ENCODE measurements around the gene NEURL2. TPM values are rescaled to one million over a fixed set of nuclear protein-coding genes. Genes with fewer than 3 reads are reported as not detected.

The NEURL2 gene
- total and polyA plus RNA-seq, 4 donors = 3.7 to 14.5 (median 5.2) TPM

DNA sequence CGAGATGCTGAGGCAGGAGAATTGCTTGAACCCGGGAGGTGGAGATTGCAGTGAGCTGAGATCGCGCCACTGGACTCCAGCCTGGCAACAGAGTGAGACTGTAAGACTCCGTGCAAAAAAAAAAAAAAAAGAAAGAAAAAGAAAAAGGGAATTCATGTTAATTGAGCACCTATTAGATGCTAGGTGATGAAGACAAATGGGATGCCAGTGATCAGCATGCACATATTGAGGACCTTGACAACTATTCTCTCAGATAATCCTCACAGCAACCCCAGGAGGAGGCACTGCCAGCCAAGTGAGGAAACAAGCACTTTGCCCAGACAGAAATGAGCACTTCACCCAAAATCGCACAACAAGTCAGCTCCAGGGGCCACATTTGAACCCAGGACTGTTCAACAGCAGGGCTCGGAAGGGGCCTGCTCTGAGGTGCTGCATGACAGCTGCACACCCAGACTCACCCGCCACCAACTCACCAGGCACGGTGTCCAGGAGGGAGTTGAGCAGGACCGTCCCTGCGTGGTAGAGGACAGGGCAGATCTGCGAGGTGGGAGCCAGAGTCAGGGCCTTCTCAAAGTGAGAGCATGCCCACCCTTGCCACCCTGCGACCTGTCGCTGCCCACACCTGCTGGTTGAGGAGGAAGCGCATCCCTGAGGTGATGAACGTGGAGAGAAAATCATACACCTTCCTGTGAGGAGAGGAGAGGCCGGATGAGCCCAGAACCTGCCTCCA lies 16.4 kb upstream of the NEURL2 start:
- DNase-seq (ENCODE audit: low spot score) = no peak
- TF ChIP-seq NR2F2 (IDR thresholded peaks at IDR 0.05) = no peak
- no peak for TF ChIP-seq RXRA (IDR thresholded peaks at IDR 0.05)
- TF ChIP-seq, protein P1, sequence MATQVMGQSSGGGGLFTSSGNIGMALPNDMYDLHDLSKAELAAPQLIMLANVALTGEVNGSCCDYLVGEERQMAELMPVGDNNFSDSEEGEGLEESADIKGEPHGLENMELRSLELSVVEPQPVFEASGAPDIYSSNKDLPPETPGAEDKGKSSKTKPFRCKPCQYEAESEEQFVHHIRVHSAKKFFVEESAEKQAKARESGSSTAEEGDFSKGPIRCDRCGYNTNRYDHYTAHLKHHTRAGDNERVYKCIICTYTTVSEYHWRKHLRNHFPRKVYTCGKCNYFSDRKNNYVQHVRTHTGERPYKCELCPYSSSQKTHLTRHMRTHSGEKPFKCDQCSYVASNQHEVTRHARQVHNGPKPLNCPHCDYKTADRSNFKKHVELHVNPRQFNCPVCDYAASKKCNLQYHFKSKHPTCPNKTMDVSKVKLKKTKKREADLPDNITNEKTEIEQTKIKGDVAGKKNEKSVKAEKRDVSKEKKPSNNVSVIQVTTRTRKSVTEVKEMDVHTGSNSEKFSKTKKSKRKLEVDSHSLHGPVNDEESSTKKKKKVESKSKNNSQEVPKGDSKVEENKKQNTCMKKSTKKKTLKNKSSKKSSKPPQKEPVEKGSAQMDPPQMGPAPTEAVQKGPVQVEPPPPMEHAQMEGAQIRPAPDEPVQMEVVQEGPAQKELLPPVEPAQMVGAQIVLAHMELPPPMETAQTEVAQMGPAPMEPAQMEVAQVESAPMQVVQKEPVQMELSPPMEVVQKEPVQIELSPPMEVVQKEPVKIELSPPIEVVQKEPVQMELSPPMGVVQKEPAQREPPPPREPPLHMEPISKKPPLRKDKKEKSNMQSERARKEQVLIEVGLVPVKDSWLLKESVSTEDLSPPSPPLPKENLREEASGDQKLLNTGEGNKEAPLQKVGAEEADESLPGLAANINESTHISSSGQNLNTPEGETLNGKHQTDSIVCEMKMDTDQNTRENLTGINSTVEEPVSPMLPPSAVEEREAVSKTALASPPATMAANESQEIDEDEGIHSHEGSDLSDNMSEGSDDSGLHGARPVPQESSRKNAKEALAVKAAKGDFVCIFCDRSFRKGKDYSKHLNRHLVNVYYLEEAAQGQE (IDR thresholded peaks at IDR 0.05) = no peak
- TF ChIP-seq, protein P2, sequence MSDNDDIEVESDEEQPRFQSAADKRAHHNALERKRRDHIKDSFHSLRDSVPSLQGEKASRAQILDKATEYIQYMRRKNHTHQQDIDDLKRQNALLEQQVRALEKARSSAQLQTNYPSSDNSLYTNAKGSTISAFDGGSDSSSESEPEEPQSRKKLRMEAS (IDR thresholded peaks at IDR 0.05) = no peak
- Histone ChIP-seq H3K4me3 (ENCODE audit: low read depth in 1 of 3, low read length in 3 of 3) (no peak overlapping the region), H3K4me1 (ENCODE audit: control insufficient read depth in 4 of 4, insufficient read depth in 4 of 4, low read length in 3 of 4) (peaks cover 0 to 3% (median 0%) of the 10 kb centered on the region in 4 donors), H3K36me3 (ENCODE audit: control insufficient read depth in 4 of 4, insufficient read depth in 3 of 4, low read depth in 1 of 4, low read length in 3 of 4) (no peaks in the 10 kb centered on the region), H3K9ac (ENCODE audit: low read depth in 1 of 2, low read length in 2 of 2) (no peak overlapping the region), H3K27me3 (ENCODE audit: control insufficient read depth in 4 of 4, insufficient read depth in 4 of 4, low read length in 3 of 4) (no peaks in the 10 kb centered on the region), H3K27ac (ENCODE audit: low read depth in 1 of 2, low read length in 2 of 2) (no peak overlapping the region), H3K9me3 (ENCODE audit: control insufficient read depth in 4 of 4, low read length in 3 of 4) (no peaks in the 10 kb centered on the region)
- 95% methylated on average over 17 of the region's 17 CpGs for WGBS

DNA sequence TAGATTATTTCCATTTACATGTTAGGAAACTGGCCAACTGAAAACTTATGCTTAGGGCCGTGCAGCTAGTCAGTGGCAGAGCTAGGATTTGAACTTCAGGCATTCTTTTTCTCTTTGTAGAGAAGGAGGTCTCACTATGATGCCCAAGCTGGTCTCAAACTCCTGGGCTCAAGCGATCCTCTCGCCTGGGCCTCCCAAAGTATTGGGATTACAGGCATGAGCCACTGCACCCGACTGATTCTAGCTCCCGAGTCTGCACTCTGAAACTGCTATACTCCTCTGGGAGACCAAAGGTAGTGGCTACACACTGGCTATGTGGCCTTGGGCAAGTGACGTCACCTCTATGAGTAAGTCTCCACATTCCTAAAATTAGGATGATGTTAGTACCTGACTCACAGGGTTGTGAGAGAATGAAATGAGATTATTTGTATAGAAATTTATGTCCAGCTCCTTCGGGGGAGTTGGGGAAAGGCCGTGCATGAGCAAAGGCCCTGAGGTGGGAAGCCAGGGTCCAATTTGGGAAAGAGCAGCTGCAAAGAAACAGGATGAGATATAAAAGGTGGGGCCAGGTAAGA lies 14.6 kb upstream of the NEURL2 start:
- Histone ChIP-seq H3K9ac (ENCODE audit: low read depth in 1 of 2, low read length in 2 of 2) (no peak overlapping the region), H3K36me3 (ENCODE audit: control insufficient read depth in 4 of 4, insufficient read depth in 3 of 4, low read depth in 1 of 4, low read length in 3 of 4) (no peaks in the 10 kb centered on the region), H3K9me3 (ENCODE audit: control insufficient read depth in 4 of 4, low read length in 3 of 4) (no peaks in the 10 kb centered on the region), H3K27me3 (ENCODE audit: control insufficient read depth in 4 of 4, insufficient read depth in 4 of 4, low read length in 3 of 4) (no peaks in the 10 kb centered on the region), H3K4me1 (ENCODE audit: control insufficient read depth in 4 of 4, insufficient read depth in 4 of 4, low read length in 3 of 4) (no peaks in the 10 kb centered on the region), H3K4me3 (ENCODE audit: low read depth in 1 of 3, low read length in 3 of 3) (no peak overlapping the region), H3K27ac (ENCODE audit: low read depth in 1 of 2, low read length in 2 of 2) (no peak overlapping the region)
- 92% methylated on average over 8 of the region's 8 CpGs for WGBS
- TF ChIP-seq RXRA (IDR thresholded peaks at IDR 0.05) (no peak), GABPA (IDR thresholded peaks at IDR 0.05 in 1 of 2, conservative IDR thresholded peaks at IDR 0.05 in 1 of 2) (no peak), YY1 (IDR thresholded peaks at IDR 0.05) (no peak)
- TF ChIP-seq, protein P3, sequence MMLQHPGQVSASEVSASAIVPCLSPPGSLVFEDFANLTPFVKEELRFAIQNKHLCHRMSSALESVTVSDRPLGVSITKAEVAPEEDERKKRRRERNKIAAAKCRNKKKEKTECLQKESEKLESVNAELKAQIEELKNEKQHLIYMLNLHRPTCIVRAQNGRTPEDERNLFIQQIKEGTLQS (IDR thresholded peaks at IDR 0.05) = no peak
- no peak for DNase-seq (ENCODE audit: low spot score)

DNA sequence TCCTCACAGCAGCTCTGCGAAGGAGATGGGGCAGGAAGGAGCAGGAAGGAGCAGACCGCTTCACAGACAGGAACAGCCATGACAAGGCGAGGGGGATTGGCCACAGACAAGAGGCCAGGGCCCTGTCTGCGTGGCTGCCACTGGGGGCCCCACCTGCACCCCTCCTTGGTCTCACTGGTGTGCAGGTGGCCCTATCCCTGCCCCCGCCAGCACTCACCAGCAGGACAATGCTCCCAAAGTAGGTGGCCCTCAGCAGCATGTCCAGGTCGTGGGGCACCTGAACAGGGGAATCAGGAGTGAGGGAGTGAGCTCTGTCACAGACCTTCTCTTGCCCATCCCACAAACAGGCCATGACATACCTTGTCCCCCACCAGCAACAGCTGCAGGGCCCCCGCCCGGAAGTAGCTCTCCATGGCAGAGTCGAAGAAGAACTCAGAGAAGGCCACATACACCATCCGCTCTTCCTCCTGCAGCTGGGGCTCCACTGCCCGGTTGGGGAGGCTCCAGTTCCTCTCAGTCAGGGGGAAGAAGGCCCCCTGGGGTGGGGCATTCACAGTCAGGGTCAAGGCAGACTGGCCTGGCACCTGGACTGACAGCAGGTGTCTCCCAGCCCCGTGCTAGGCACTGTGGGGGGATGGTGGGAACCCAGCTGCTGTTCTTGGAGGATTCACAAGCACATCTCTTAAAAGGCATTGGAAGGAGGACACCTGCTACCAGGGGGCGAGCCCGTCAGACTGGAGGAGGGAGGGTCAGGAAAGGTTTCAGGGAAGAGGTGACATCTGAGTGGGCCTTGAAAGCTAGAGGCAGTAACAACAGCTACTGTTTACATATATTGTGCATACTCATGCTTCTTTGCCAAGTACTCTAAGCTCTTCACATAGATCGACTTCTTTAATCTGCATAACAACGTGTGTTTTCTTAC lies 13.8 kb upstream of the NEURL2 start:
- no peak overlapping the region for H3K4me3 ChIP-seq (ENCODE audit: low read depth in 1 of 3, low read length in 3 of 3)
- 85% methylated on average over 16 of the region's 16 CpGs for WGBS
- H3K9me3 ChIP-seq (ENCODE audit: control insufficient read depth in 4 of 4, low read length in 3 of 4) = no peaks in the 10 kb centered on the region
- H3K27ac ChIP-seq (ENCODE audit: low read depth in 1 of 2, low read length in 2 of 2) = no peak overlapping the region
- no peaks in the 10 kb centered on the region for H3K4me1 ChIP-seq (ENCODE audit: control insufficient read depth in 4 of 4, insufficient read depth in 4 of 4, low read length in 3 of 4)
- no peak overlapping the region for H3K9ac ChIP-seq (ENCODE audit: low read depth in 1 of 2, low read length in 2 of 2)
- H3K36me3 ChIP-seq (ENCODE audit: control insufficient read depth in 4 of 4, insufficient read depth in 3 of 4, low read depth in 1 of 4, low read length in 3 of 4) = no peaks in the 10 kb centered on the region
- no peak for DNase-seq (ENCODE audit: low spot score)
- no peaks in the 10 kb centered on the region for H3K27me3 ChIP-seq (ENCODE audit: control insufficient read depth in 4 of 4, insufficient read depth in 4 of 4, low read length in 3 of 4)
- TF ChIP-seq, protein P1 (IDR thresholded peaks at IDR 0.05) = no peak
- no peak for TF ChIP-seq HNF4G (IDR thresholded peaks at IDR 0.05)
- no peak for TF ChIP-seq JUND (IDR thresholded peaks at IDR 0.05)
- no peak for TF ChIP-seq TAF1 (conservative IDR thresholded peaks at IDR 0.05)
- TF ChIP-seq HNF4A (conservative IDR thresholded peaks at IDR 0.05) = no peak
- no peak for TF ChIP-seq SP1 (IDR thresholded peaks at IDR 0.05)
- TF ChIP-seq, protein P4, sequence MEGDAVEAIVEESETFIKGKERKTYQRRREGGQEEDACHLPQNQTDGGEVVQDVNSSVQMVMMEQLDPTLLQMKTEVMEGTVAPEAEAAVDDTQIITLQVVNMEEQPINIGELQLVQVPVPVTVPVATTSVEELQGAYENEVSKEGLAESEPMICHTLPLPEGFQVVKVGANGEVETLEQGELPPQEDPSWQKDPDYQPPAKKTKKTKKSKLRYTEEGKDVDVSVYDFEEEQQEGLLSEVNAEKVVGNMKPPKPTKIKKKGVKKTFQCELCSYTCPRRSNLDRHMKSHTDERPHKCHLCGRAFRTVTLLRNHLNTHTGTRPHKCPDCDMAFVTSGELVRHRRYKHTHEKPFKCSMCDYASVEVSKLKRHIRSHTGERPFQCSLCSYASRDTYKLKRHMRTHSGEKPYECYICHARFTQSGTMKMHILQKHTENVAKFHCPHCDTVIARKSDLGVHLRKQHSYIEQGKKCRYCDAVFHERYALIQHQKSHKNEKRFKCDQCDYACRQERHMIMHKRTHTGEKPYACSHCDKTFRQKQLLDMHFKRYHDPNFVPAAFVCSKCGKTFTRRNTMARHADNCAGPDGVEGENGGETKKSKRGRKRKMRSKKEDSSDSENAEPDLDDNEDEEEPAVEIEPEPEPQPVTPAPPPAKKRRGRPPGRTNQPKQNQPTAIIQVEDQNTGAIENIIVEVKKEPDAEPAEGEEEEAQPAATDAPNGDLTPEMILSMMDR (IDR thresholded peaks at IDR 0.05; ENCODE audit: low read depth, low read length, missing input control) = no peak
